Measurements from ENCODE around the gene FAM43B. TPM values are rescaled to one million over a fixed set of nuclear protein-coding genes. Genes with fewer than 3 reads are reported as not detected.
A peak's percentile ranks its signal among the peaks of the same experiment; 100 is the strongest.

FAM43B gene
- total and polyA plus RNA-seq, 10 of the 15 experiments (the other 5 are each of a cell fraction or from before 2014, with no cell fraction given), result not detected

DNA sequence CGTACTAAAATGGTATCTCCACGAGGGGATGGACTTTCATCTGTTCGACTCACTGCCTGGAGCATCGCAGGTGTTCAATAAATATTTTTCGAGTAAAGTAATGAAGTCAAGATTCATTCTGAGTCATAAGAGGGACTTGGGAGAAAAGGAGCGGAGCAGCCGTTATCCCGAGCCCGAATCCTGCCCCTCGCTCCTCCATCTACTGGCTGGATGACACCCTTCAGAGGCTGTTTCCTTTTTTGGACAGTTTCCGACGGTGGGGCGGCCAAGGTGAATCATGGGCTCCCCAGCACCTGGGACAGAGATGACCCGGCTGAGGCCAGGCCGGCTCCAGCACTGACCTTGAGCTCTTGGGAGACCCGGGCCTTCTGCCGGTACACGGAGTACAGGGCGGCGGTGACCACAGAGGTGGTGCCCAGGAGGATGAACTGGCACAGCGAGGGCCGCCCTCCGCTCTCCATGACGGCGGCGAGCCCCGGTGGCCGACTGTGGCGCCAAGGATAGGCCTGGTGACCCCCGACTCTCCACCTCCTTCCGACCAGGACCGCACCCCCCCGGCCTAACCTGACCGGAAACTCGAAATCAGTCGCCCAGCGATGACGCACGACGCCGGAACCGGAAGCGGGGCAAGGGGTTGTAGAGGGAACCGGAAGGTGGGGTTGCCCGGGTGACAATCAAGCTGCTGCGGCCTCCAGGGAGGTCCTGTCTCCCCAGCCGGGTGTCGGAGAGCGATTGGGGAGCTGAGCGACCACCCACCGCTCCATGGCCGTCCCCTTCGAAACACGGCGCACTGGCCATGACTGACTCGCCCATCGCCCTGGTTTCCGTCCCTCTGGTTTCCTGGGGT lies 44.6 kb upstream of the FAM43B start, which contains the start of gene MUL1 (continued):
- TF ChIP-seq, protein P1, sequence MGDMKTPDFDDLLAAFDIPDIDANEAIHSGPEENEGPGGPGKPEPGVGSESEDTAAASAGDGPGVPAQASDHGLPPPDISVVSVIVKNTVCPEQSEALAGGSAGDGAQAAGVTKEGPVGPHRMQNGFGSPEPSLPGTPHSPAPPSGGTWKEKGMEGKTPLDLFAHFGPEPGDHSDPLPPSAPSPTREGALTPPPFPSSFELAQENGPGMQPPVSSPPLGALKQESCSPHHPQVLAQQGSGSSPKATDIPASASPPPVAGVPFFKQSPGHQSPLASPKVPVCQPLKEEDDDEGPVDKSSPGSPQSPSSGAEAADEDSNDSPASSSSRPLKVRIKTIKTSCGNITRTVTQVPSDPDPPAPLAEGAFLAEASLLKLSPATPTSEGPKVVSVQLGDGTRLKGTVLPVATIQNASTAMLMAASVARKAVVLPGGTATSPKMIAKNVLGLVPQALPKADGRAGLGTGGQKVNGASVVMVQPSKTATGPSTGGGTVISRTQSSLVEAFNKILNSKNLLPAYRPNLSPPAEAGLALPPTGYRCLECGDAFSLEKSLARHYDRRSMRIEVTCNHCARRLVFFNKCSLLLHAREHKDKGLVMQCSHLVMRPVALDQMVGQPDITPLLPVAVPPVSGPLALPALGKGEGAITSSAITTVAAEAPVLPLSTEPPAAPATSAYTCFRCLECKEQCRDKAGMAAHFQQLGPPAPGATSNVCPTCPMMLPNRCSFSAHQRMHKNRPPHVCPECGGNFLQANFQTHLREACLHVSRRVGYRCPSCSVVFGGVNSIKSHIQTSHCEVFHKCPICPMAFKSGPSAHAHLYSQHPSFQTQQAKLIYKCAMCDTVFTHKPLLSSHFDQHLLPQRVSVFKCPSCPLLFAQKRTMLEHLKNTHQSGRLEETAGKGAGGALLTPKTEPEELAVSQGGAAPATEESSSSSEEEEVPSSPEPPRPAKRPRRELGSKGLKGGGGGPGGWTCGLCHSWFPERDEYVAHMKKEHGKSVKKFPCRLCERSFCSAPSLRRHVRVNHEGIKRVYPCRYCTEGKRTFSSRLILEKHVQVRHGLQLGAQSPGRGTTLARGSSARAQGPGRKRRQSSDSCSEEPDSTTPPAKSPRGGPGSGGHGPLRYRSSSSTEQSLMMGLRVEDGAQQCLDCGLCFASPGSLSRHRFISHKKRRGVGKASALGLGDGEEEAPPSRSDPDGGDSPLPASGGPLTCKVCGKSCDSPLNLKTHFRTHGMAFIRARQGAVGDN (IDR thresholded peaks at IDR 0.05), result no peak
- TF ChIP-seq ESRRA (IDR thresholded peaks at IDR 0.05; ENCODE audit: low read length), result 0 out of 2 replicates have a peak, but pooled peaks have one; percentile 12
- TF ChIP-seq, protein P2, sequence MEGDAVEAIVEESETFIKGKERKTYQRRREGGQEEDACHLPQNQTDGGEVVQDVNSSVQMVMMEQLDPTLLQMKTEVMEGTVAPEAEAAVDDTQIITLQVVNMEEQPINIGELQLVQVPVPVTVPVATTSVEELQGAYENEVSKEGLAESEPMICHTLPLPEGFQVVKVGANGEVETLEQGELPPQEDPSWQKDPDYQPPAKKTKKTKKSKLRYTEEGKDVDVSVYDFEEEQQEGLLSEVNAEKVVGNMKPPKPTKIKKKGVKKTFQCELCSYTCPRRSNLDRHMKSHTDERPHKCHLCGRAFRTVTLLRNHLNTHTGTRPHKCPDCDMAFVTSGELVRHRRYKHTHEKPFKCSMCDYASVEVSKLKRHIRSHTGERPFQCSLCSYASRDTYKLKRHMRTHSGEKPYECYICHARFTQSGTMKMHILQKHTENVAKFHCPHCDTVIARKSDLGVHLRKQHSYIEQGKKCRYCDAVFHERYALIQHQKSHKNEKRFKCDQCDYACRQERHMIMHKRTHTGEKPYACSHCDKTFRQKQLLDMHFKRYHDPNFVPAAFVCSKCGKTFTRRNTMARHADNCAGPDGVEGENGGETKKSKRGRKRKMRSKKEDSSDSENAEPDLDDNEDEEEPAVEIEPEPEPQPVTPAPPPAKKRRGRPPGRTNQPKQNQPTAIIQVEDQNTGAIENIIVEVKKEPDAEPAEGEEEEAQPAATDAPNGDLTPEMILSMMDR (IDR thresholded peaks at IDR 0.05 in 2 of 3, conservative IDR thresholded peaks at IDR 0.05 in 1 of 3; ENCODE audit: control insufficient read depth in 2 of 3, extremely low read depth in 1 of 3, insufficient read depth in 1 of 3, low read depth in 3 of 3, low read length in 3 of 3), result no peak
- TF ChIP-seq PAX8 (IDR thresholded peaks at IDR 0.05), result no peak
- TF ChIP-seq, protein P3, sequence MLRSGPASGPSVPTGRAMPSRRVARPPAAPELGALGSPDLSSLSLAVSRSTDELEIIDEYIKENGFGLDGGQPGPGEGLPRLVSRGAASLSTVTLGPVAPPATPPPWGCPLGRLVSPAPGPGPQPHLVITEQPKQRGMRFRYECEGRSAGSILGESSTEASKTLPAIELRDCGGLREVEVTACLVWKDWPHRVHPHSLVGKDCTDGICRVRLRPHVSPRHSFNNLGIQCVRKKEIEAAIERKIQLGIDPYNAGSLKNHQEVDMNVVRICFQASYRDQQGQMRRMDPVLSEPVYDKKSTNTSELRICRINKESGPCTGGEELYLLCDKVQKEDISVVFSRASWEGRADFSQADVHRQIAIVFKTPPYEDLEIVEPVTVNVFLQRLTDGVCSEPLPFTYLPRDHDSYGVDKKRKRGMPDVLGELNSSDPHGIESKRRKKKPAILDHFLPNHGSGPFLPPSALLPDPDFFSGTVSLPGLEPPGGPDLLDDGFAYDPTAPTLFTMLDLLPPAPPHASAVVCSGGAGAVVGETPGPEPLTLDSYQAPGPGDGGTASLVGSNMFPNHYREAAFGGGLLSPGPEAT (IDR thresholded peaks at IDR 0.05; ENCODE audit: low read depth), result peak; percentile 86
- TF ChIP-seq, protein P4, sequence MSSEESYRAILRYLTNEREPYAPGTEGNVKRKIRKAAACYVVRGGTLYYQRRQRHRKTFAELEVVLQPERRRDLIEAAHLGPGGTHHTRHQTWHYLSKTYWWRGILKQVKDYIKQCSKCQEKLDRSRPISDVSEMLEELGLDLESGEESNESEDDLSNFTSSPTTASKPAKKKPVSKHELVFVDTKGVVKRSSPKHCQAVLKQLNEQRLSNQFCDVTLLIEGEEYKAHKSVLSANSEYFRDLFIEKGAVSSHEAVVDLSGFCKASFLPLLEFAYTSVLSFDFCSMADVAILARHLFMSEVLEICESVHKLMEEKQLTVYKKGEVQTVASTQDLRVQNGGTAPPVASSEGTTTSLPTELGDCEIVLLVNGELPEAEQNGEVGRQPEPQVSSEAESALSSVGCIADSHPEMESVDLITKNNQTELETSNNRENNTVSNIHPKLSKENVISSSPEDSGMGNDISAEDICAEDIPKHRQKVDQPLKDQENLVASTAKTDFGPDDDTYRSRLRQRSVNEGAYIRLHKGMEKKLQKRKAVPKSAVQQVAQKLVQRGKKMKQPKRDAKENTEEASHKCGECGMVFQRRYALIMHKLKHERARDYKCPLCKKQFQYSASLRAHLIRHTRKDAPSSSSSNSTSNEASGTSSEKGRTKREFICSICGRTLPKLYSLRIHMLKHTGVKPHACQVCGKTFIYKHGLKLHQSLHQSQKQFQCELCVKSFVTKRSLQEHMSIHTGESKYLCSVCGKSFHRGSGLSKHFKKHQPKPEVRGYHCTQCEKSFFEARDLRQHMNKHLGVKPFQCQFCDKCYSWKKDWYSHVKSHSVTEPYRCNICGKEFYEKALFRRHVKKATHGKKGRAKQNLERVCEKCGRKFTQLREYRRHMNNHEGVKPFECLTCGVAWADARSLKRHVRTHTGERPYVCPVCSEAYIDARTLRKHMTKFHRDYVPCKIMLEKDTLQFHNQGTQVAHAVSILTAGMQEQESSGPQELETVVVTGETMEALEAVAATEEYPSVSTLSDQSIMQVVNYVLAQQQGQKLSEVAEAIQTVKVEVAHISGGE (CRISPR knock-in tag; IDR thresholded peaks at IDR 0.05), result peak; percentile 48; the same call in 1 of the 2 replicates
- no peak for TF ChIP-seq RELA (IDR thresholded peaks at IDR 0.05; ENCODE audit: borderline replicate concordance, partially characterized antibody)
- 0 out of 2 replicates have a peak, but pooled peaks have one; percentile 45 for TF ChIP-seq DPF2 (IDR thresholded peaks at IDR 0.05)
- no peak for TF ChIP-seq BRCA1 (IDR thresholded peaks at IDR 0.05; ENCODE audit: low read depth, low read length)
- 0 out of 4 replicates have a peak, but pooled peaks of 1 of the 2 experiments have one; percentile 35 for TF ChIP-seq EP300 (IDR thresholded peaks at IDR 0.05; ENCODE audit: borderline replicate concordance in 1 of 2, control insufficient read depth in 1 of 2, low read depth in 2 of 2, low read length in 2 of 2)
- TF ChIP-seq, protein P5, sequence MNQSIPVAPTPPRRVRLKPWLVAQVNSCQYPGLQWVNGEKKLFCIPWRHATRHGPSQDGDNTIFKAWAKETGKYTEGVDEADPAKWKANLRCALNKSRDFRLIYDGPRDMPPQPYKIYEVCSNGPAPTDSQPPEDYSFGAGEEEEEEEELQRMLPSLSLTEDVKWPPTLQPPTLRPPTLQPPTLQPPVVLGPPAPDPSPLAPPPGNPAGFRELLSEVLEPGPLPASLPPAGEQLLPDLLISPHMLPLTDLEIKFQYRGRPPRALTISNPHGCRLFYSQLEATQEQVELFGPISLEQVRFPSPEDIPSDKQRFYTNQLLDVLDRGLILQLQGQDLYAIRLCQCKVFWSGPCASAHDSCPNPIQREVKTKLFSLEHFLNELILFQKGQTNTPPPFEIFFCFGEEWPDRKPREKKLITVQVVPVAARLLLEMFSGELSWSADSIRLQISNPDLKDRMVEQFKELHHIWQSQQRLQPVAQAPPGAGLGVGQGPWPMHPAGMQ (IDR thresholded peaks at IDR 0.05; ENCODE audit: borderline replicate concordance), result no peak
- TF ChIP-seq CHD2 (IDR thresholded peaks at IDR 0.05; ENCODE audit: borderline replicate concordance, low read depth, low read length), result peak; percentile 54; the same call in 1 of the 2 replicates
- no peak; the same call in 2 of the 3 replicates for TF ChIP-seq POU2F2 (IDR thresholded peaks at IDR 0.05; ENCODE audit: borderline replicate concordance, low read depth, low read length)
- 0 out of 4 replicates have a peak, but pooled peaks of 1 of the 2 experiments have one; percentile 12 for TF ChIP-seq IKZF2 (IDR thresholded peaks at IDR 0.05)
- TF ChIP-seq ATF7 (IDR thresholded peaks at IDR 0.05; ENCODE audit: low read depth), result peak; percentile 44

All from GM12878 (cell line).